ENCODE data around the gene NEGR1.

Gene NEGR1

DNA sequence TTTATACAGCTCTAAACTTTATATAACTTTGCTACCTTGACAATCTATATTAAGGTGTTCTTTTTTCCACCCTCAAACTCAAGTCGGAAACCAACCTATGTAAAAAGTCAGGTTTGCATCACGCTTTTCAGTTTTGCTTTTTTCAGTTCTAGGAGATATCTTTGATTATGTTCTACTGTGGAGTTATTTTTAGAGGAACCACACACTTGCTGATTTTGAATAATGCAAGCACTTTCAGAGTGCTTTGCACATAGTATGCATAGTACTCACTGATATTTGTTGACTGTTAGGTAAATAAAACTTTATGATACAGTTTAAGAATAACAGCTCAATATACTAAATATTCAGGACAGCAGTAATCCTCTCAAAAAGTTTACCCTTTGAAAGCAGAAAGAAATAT, 637.3 kb downstream of the NEGR1 start:
- DNase-seq (ENCODE audit: low spot score) = no peak
- ChIA-PET CTCF (interaction anchor here (1.2 kb wide), 1 partner anchor 24 kb away, joined by 5 read pairs; no protein-coding TSS in a partner anchor), POLR2A (ENCODE audit: low non-redundant PET) (no interaction called here)
- no peak for TF ChIP-seq CTCF (conservative IDR thresholded peaks at IDR 0.05; ENCODE audit: low read depth)
- no peak overlapping the region for H3K27ac ChIP-seq

- no peak for DNase-seq (ENCODE audit: low spot score)
- TF ChIP-seq CTCF (conservative IDR thresholded peaks at IDR 0.05; ENCODE audit: low read depth) = no peak
- no peak overlapping the region for H3K27ac ChIP-seq
- ChIA-PET CTCF (no interaction called here), POLR2A (ENCODE audit: low non-redundant PET) (no interaction called here)
Observed at GRCh38 chr1:71641903-71642302, 640.4 kb downstream of the NEGR1 start.

- H3K27ac ChIP-seq = no peak overlapping the region
- ChIA-PET CTCF (no interaction called here), POLR2A (ENCODE audit: low non-redundant PET) (no interaction called here)
- no peak for DNase-seq (ENCODE audit: low spot score)
- TF ChIP-seq CTCF (conservative IDR thresholded peaks at IDR 0.05; ENCODE audit: low read depth) = no peak
Observed at GRCh38 chr1:71640998-71641397, 641.3 kb downstream of the NEGR1 start.

GRCh38 chr1:71640116-71640515, 642.2 kb downstream of the NEGR1 start:
- no peak overlapping the region for H3K27ac ChIP-seq
- DNase-seq (ENCODE audit: low spot score) = no peak
- no peak for TF ChIP-seq CTCF (conservative IDR thresholded peaks at IDR 0.05; ENCODE audit: low read depth)
- POLR2A ChIA-PET (ENCODE audit: low non-redundant PET) = no interaction called here
- CTCF ChIA-PET = interaction anchor here (0.5 kb wide), 1 partner anchor 217 kb away, joined by 5 read pairs; no protein-coding TSS in a partner anchor

GRCh38 chr1:71638081-71638766, 644.1 kb downstream of the NEGR1 start:
- TF ChIP-seq CTCF (conservative IDR thresholded peaks at IDR 0.05; ENCODE audit: low read depth) = no peak
- no peak for DNase-seq (ENCODE audit: low spot score)
- ChIA-PET CTCF (no interaction called here), POLR2A (ENCODE audit: low non-redundant PET) (no interaction called here)
- H3K27ac ChIP-seq = no peak overlapping the region

GRCh38 chr1:71635568-71635967, 646.8 kb downstream of the NEGR1 start:
- ChIA-PET CTCF (no interaction called here), POLR2A (ENCODE audit: low non-redundant PET) (no interaction called here)
- TF ChIP-seq CTCF (conservative IDR thresholded peaks at IDR 0.05; ENCODE audit: low read depth) = no peak
- H3K27ac ChIP-seq = no peak overlapping the region
- DNase-seq (ENCODE audit: low spot score) = no peak

Data from RWPE1 (cell line).